Cardiac muscle cell (in vitro differentiated cells and primary cell): ENCODE results near the gene LRRC23. TPM values are rescaled to one million over a fixed set of nuclear protein-coding genes. Genes with fewer than 3 reads are reported as not detected.

Experiments
- DNase-seq, 2 donors: peaks; one replicate each; pipeline versions ENCODE4 v3.0.0 to v3.0.0-alpha.2; 2010 to 2017; ENCODE audit warnings: low read depth in 1 of 2, low spot score in 1 of 2
- H3K27ac ChIP-seq: fragments of 200-600 bp; sonication (generic); 2 replicates; pipeline ENCODE4 v1.5.1; 2016
- H3K27me3 ChIP-seq: fragments of 200-600 bp; sonication (generic); 2 replicates; pipeline ENCODE4 v1.6.0; 2016; ENCODE audit warnings: control low read depth
- H3K36me3 ChIP-seq: fragments of 200-600 bp; sonication (generic); 2 replicates; pipeline ENCODE4 v1.5.1; 2016; ENCODE audit warnings: control low read depth
- H3K4me1 ChIP-seq: fragments of 200-600 bp; sonication (generic); 2 replicates; pipeline ENCODE4 v1.8.1; 2017; ENCODE audit warnings: low read depth, mild to moderate bottlenecking, mixed run types
- H3K4me3 ChIP-seq: fragments of 200-600 bp; sonication (generic); 2 replicates; pipeline ENCODE4 v1.5.1; 2016; ENCODE audit warnings: mild to moderate bottlenecking
- H3K9me3 ChIP-seq: fragments of 200-600 bp; sonication (generic); 2 replicates; pipeline ENCODE4 v1.5.1; 2017; ENCODE audit warnings: low read depth, mild to moderate bottlenecking, control low read depth
- CTCF ChIP-seq: IDR thresholded peaks from 2 replicates; pipeline ENCODE4 v1.5.1; 2012; ENCODE audit warnings: low read depth, mild to moderate bottlenecking, low read length
- polyA plus RNA-seq: library from polyadenylated mRNA; unstranded; fragments of >200 nt; fragmentation: Nextera tagmentation; extraction: Ambion mirVana; gene quantifications from 2 replicates; pipeline ENCODE4 v1.2.1, GENCODE V29; 2016
- total RNA-seq: library from RNA; depleted of rRNA; stranded (reverse); fragments of >200 nt; gene quantifications from 2 replicates; pipeline ENCODE4 v1.2.3, GENCODE V29; 2016

Gene LRRC23
- total and polyA plus RNA-seq, 2 experiments from 2014 or later, result 17.5 to 23.7 TPM

GRCh38 chr12:6921996-6922946, 17.6 kb downstream of the LRRC23 start:
- H3K36me3 ChIP-seq, result peaks cover 9% of the 10 kb centered on the region
- no peaks in the 10 kb centered on the region for H3K27me3 ChIP-seq
- H3K4me3 ChIP-seq, result no peak overlapping the region
- H3K4me1 ChIP-seq, result peaks cover 29% of the 10 kb centered on the region
- H3K27ac ChIP-seq, result no peak overlapping the region
- H3K9me3 ChIP-seq, result no peaks in the 10 kb centered on the region
- no peak for DNase-seq
- no peak for TF ChIP-seq CTCF

- TF ChIP-seq CTCF, result no peak
Observed at GRCh38 chr12:6923003-6923732, 18.5 kb downstream of the LRRC23 start.

GRCh38 chr12:6923851-6924250, 19.2 kb downstream of the LRRC23 start:
- no peaks in the 10 kb centered on the region for H3K9me3 ChIP-seq
- peaks cover 29% of the 10 kb centered on the region for H3K4me1 ChIP-seq
- no peaks in the 10 kb centered on the region for H3K27me3 ChIP-seq
- DNase-seq, result no peak
- TF ChIP-seq CTCF, result no peak
- no peak overlapping the region for H3K27ac ChIP-seq
- peaks cover 6% of the 10 kb centered on the region for H3K36me3 ChIP-seq
- H3K4me3 ChIP-seq, result no peak overlapping the region

More at GRCh38 chr12:6923003-6923732, 18.5 kb downstream of the LRRC23 start:
- no peak for DNase-seq
- H3K4me1 ChIP-seq, result peaks cover 29% of the 10 kb centered on the region
- H3K9me3 ChIP-seq, result no peaks in the 10 kb centered on the region
- no peak overlapping the region for H3K27ac ChIP-seq
- H3K4me3 ChIP-seq, result no peak overlapping the region
- no peaks in the 10 kb centered on the region for H3K27me3 ChIP-seq
- H3K36me3 ChIP-seq, result peaks cover 6% of the 10 kb centered on the region

- H3K27me3 ChIP-seq, result no peaks in the 10 kb centered on the region
- no peaks in the 10 kb centered on the region for H3K9me3 ChIP-seq
- H3K36me3 ChIP-seq, result peaks cover 6% of the 10 kb centered on the region
- no peak overlapping the region for H3K4me3 ChIP-seq
- H3K27ac ChIP-seq, result peak overlapping the region; percentile 80
- TF ChIP-seq CTCF, result no peak
- no peak for DNase-seq
- peaks cover 39% of the 10 kb centered on the region for H3K4me1 ChIP-seq
Observed at GRCh38 chr12:6925239-6925539, 20.6 kb downstream of the LRRC23 start.

GRCh38 chr12:6925540-6926279, 21.1 kb downstream of the LRRC23 start:
- H3K4me1 ChIP-seq, result peaks cover 41% of the 10 kb centered on the region
- TF ChIP-seq CTCF, result no peak
- H3K4me3 ChIP-seq, result no peak overlapping the region
- H3K9me3 ChIP-seq, result no peaks in the 10 kb centered on the region
- H3K27ac ChIP-seq, result peak overlapping the region; percentile 80
- H3K27me3 ChIP-seq, result no peaks in the 10 kb centered on the region
- H3K36me3 ChIP-seq, result peaks cover 6% of the 10 kb centered on the region
- DNase-seq, result peak; percentile 52 to 89
